Fibroblast of lung (primary cell): ENCODE data around the gene LYPLAL1.

Experiments
- EZH2 ChIP-seq: IDR thresholded peaks from 2 replicates; pipeline ENCODE4 v1.5.1; 2012; ENCODE audit warnings: low read length, control low read depth, mild to moderate bottlenecking; ENCODE audit errors: missing control alignments
- TF ChIP-seq, protein P1 (sequence below), 2 donors: IDR thresholded peaks in 1 of 2; conservative IDR thresholded peaks in 1 of 2; 1 replicate in 1 of 2; 2 replicates in 1 of 2; pipeline ENCODE4 v1.5.1; 2011 to 2012; ENCODE audit warnings: low read length in 2 of 2, control low read depth in 1 of 2, inconsistent platforms in 1 of 2, low read depth in 1 of 2, mild to moderate bottlenecking in 1 of 2

DNA sequence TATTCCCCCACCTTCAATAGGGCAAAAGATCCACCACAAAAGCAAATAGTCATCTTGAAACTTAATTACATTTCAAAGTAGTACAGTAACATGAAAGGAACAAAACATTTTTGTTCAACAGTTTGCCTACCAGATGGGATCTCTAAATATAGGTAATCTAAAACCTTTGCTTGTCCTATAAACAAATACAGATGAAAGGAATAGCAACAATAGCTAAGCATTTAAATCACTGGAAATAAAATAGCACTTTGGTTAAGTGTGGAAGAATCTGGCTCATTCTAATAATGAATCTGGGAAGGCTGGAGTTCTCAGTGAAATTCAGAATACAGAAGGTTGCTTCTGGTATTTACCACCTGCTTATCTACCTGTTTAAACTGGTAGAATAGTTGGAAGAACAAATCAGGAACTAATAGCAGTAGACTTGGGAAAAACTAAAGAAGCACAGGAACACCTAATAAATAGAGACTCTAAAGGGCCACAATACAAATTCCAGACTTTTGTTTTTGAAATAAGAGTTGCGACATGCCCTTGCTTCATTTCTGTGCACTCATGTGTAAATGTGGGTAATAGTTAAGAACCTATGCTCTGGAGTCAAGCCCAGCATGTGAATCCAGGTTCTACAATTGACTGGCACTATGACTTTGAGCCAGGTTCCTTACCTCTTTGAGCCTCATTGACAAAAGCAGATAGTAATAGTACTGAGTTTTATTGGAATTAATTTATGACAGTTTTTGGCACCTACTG is 2.3 kb upstream of the LYPLAL1 start:
- TF ChIP-seq EZH2: no peak
- TF ChIP-seq, protein P1, sequence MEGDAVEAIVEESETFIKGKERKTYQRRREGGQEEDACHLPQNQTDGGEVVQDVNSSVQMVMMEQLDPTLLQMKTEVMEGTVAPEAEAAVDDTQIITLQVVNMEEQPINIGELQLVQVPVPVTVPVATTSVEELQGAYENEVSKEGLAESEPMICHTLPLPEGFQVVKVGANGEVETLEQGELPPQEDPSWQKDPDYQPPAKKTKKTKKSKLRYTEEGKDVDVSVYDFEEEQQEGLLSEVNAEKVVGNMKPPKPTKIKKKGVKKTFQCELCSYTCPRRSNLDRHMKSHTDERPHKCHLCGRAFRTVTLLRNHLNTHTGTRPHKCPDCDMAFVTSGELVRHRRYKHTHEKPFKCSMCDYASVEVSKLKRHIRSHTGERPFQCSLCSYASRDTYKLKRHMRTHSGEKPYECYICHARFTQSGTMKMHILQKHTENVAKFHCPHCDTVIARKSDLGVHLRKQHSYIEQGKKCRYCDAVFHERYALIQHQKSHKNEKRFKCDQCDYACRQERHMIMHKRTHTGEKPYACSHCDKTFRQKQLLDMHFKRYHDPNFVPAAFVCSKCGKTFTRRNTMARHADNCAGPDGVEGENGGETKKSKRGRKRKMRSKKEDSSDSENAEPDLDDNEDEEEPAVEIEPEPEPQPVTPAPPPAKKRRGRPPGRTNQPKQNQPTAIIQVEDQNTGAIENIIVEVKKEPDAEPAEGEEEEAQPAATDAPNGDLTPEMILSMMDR (conservative IDR thresholded peaks at IDR 0.05 in 1 of 2, IDR thresholded peaks at IDR 0.05 in 1 of 2; ENCODE audit: low read depth in 1 of 2, low read length in 2 of 2): no peak
